Liver (tissue), 9 donors: ENCODE results near the gene ENOX1. TPM values are rescaled to one million over a fixed set of nuclear protein-coding genes. Genes with fewer than 3 reads are reported as not detected.

Experiments used
- DNase-seq: peaks from one replicate; pipeline ENCODE4 v3.0.0-alpha.2; 2017; ENCODE audit warnings: low spot score
- H3K27ac ChIP-seq, 2 donors: one replicate each; pipeline ENCODE4 v1.7.0; 2013; ENCODE audit warnings: inconsistent platforms in 2 of 2, low read length in 2 of 2, control low read depth in 1 of 2, low read depth in 1 of 2, mild to moderate bottlenecking in 1 of 2
- H3K27me3 ChIP-seq, 4 donors: one replicate each; pipeline versions ENCODE4 v1.6.1 to v1.7.0; 2013; ENCODE audit warnings: low read length in 3 of 4, inconsistent platforms in 1 of 4, mild to moderate bottlenecking in 1 of 4, moderate library complexity in 1 of 4; ENCODE audit not compliant: control insufficient read depth in 4 of 4, insufficient read depth in 4 of 4
- H3K36me3 ChIP-seq, 4 donors: one replicate each; pipeline versions ENCODE4 v1.6.1 to v1.7.0; 2013; ENCODE audit warnings: low read length in 3 of 4, mild to moderate bottlenecking in 3 of 4, low read depth in 1 of 4, moderate library complexity in 1 of 4; ENCODE audit not compliant: control insufficient read depth in 4 of 4, insufficient read depth in 3 of 4
- H3K4me1 ChIP-seq, 4 donors: one replicate each; pipeline versions ENCODE4 v1.6.1 to v1.7.0; 2013; ENCODE audit warnings: low read length in 3 of 4, mild to moderate bottlenecking in 3 of 4, moderate library complexity in 1 of 4; ENCODE audit not compliant: control insufficient read depth in 4 of 4, insufficient read depth in 4 of 4
- H3K4me3 ChIP-seq, 3 donors: one replicate each; pipeline versions ENCODE4 v1.6.1 to v1.7.0; 2013; ENCODE audit warnings: low read length in 3 of 3, control low read depth in 1 of 3, low read depth in 1 of 3, mild to moderate bottlenecking in 1 of 3
- H3K9ac ChIP-seq, 2 donors: one replicate each; pipeline ENCODE4 v1.7.0; 2013; ENCODE audit warnings: low read length in 2 of 2, mild to moderate bottlenecking in 2 of 2, moderate library complexity in 2 of 2, control low read depth in 1 of 2, low read depth in 1 of 2
- H3K9me3 ChIP-seq, 4 donors: one replicate each; pipeline versions ENCODE4 v1.6.1 to v1.7.0; 2013; ENCODE audit warnings: low read length in 3 of 4; ENCODE audit not compliant: control insufficient read depth in 4 of 4
- EGR1 ChIP-seq, 2 donors: IDR thresholded peaks; 2 replicates each; pipeline ENCODE4 v1.6.1; 2016 to 2018; ENCODE audit warnings: antibody characterized with exemption in 2 of 2, low read depth in 2 of 2
- FOXA1 ChIP-seq: IDR thresholded peaks from 2 replicates; pipeline ENCODE4 v1.6.1; 2016; ENCODE audit warnings: antibody characterized with exemption
- FOXA2 ChIP-seq: IDR thresholded peaks from 2 replicates; pipeline ENCODE4 v1.6.1; 2016; ENCODE audit warnings: antibody characterized with exemption
- GABPA ChIP-seq, 2 donors: IDR thresholded peaks in 1 of 2; conservative IDR thresholded peaks in 1 of 2; 2 replicates each; pipeline ENCODE4 v1.6.1; 2016; ENCODE audit warnings: antibody characterized with exemption in 2 of 2, mild to moderate bottlenecking in 1 of 2, moderate library complexity in 1 of 2
- HNF4A ChIP-seq, 2 donors: conservative IDR thresholded peaks; 2 replicates each; pipeline ENCODE4 v1.6.1; 2016; ENCODE audit warnings: antibody characterized with exemption in 2 of 2, mild to moderate bottlenecking in 2 of 2
- HNF4G ChIP-seq: IDR thresholded peaks from 2 replicates; pipeline ENCODE4 v1.6.1; 2016; ENCODE audit warnings: antibody characterized with exemption
- JUND ChIP-seq, 2 donors: IDR thresholded peaks; 2 replicates each; pipeline ENCODE4 v1.6.1; 2016; ENCODE audit warnings: antibody characterized with exemption in 2 of 2
- NR2F2 ChIP-seq: IDR thresholded peaks from 2 replicates; pipeline ENCODE4 v1.6.1; 2016; ENCODE audit warnings: antibody characterized with exemption
- RXRA ChIP-seq, 2 donors: IDR thresholded peaks; 2 replicates each; pipeline ENCODE4 v1.6.1; 2017 to 2018; ENCODE audit warnings: antibody characterized with exemption in 2 of 2, mild to moderate bottlenecking in 1 of 2
- SP1 ChIP-seq: IDR thresholded peaks from 2 replicates; pipeline ENCODE4 v1.6.1; 2018; ENCODE audit warnings: antibody characterized with exemption, mild to moderate bottlenecking
- TAF1 ChIP-seq: conservative IDR thresholded peaks from 2 replicates; pipeline ENCODE4 v1.6.1; 2016; ENCODE audit warnings: antibody characterized with exemption, mild to moderate bottlenecking
- YY1 ChIP-seq: IDR thresholded peaks from 2 replicates; pipeline ENCODE4 v1.6.1; 2016; ENCODE audit warnings: antibody characterized with exemption, mild to moderate bottlenecking
- WGBS: extraction: QIAGEN DNeasy Blood & Tissue Kit; methylation state at CpG from one replicate; pipeline ENCODE4 v1.1.7; 2013; 5-methylcytosine and 5-hydroxymethylcytosine counted together
- polyA plus RNA-seq, 2 donors: library from polyadenylated mRNA; stranded (reverse) in 1 of 2; unstranded in 1 of 2; fragments of 200-250 nt in 1 of 2; fragments of >200 nt in 1 of 2; fragmentation: Nextera tagmentation in 1 of 2; extraction: Ambion mirVana in 1 of 2; gene quantifications; one replicate each; pipeline versions ENCODE4 v1.2.1 to v1.2.3, GENCODE V29; 2013 to 2015
- total RNA-seq, 2 donors: library from RNA; depleted of rRNA; stranded (reverse); fragments of >200 nt; gene quantifications; one replicate each; pipeline ENCODE4 v1.2.3, GENCODE V29; 2014
- TF ChIP-seq, protein P1 (sequence below): IDR thresholded peaks from 2 replicates; pipeline ENCODE4 v1.6.1; 2016; ENCODE audit warnings: antibody characterized with exemption, mild to moderate bottlenecking
- TF ChIP-seq, protein P2 (sequence below): IDR thresholded peaks from 2 replicates; pipeline ENCODE4 v1.6.1; 2016; ENCODE audit warnings: antibody characterized with exemption
- TF ChIP-seq, protein P3 (sequence below): IDR thresholded peaks from 2 replicates; pipeline ENCODE4 v1.6.1; 2016; ENCODE audit warnings: antibody characterized with exemption
- TF ChIP-seq, protein P4 (sequence below): IDR thresholded peaks from 2 replicates; pipeline ENCODE4 v1.6.1; 2016; ENCODE audit warnings: antibody characterized with exemption
- TF ChIP-seq, protein P5 (sequence below): fragments of 150-350 bp; IDR thresholded peaks from 2 replicates; pipeline ENCODE4 v1.5.1; 2017; ENCODE audit warnings: improper control_type of control experiment, low read depth, low read length; ENCODE audit not compliant: missing input control
- donor health status: healthy.
- donor health status: healthy.
- donor health status: healthy.
- donor health status: healthy.
- donor health status: healthy.

The ENOX1 gene
- total and polyA plus RNA-seq, 4 donors, result 0.02 to 0.33 (median 0.08) TPM; not detected in 1

DNA sequence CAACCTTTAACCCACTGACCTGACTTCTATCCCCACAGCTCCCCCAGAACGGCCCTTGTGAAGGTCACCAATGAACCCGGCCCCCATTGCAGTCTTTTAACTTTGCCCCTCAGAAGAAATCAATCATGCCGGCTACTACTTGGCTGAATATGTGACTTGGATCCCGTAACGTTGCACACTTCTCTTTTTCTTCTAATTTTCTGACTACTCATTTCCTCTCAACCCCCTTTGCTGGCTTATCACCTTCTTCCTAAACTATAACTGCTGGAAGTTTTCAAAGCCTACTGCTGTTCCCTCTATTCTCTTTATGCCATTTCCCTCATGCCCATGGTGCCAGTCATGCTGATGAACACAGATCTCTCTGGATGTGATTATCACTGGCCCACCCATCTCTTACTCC, 395.7 kb downstream of the ENOX1 start:
- no peak overlapping the region for H3K9ac ChIP-seq
- TF ChIP-seq FOXA1, result no peak
- H3K4me3 ChIP-seq, result no peak overlapping the region
- no peaks in the 10 kb centered on the region for H3K9me3 ChIP-seq
- no peaks in the 10 kb centered on the region for H3K36me3 ChIP-seq
- 44% methylated on average over 5 of the region's 5 CpGs for WGBS
- DNase-seq, result no peak
- no peaks in the 10 kb centered on the region for H3K27me3 ChIP-seq
- no peak overlapping the region for H3K27ac ChIP-seq
- H3K4me1 ChIP-seq, result peaks cover 0 to 15% (median 5%) of the 10 kb centered on the region in 4 donors

DNA sequence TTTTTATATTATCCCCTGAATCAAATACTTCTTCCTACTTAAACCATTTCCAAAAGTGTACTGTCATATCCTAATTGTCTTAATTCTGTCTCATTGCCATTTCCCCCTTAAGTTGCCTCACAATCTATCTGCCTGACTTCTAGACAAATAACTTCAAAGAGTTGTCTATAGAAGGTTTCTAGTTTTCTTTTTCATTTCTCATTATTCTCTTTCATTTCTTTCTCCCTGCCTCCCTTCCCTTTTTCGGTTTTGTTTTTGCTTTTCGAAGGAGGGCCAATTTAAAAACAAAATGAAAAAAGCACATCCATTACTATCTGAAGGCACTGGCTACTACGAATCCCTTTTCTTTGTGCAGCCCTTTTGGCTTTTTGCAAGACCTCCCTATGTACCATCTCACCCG, 396.2 kb downstream of the ENOX1 start:
- H3K9ac ChIP-seq, result no peak overlapping the region
- H3K9me3 ChIP-seq, result no peaks in the 10 kb centered on the region
- WGBS, result 84% methylated on average over 4 of the region's 4 CpGs
- no peak overlapping the region for H3K27ac ChIP-seq
- peaks cover 0 to 15% (median 5%) of the 10 kb centered on the region in 4 donors for H3K4me1 ChIP-seq
- H3K27me3 ChIP-seq, result no peaks in the 10 kb centered on the region
- no peak for DNase-seq
- H3K36me3 ChIP-seq, result no peaks in the 10 kb centered on the region
- no peak overlapping the region for H3K4me3 ChIP-seq
- TF ChIP-seq JUND (IDR thresholded peaks at IDR 0.05) (no peak), RXRA (IDR thresholded peaks at IDR 0.05) (no peak), HNF4A (conservative IDR thresholded peaks at IDR 0.05) (no peak), YY1 (no peak), NR2F2 (no peak), HNF4G (no peak), TAF1 (no peak), SP1 (no peak)
- TF ChIP-seq, protein P1, sequence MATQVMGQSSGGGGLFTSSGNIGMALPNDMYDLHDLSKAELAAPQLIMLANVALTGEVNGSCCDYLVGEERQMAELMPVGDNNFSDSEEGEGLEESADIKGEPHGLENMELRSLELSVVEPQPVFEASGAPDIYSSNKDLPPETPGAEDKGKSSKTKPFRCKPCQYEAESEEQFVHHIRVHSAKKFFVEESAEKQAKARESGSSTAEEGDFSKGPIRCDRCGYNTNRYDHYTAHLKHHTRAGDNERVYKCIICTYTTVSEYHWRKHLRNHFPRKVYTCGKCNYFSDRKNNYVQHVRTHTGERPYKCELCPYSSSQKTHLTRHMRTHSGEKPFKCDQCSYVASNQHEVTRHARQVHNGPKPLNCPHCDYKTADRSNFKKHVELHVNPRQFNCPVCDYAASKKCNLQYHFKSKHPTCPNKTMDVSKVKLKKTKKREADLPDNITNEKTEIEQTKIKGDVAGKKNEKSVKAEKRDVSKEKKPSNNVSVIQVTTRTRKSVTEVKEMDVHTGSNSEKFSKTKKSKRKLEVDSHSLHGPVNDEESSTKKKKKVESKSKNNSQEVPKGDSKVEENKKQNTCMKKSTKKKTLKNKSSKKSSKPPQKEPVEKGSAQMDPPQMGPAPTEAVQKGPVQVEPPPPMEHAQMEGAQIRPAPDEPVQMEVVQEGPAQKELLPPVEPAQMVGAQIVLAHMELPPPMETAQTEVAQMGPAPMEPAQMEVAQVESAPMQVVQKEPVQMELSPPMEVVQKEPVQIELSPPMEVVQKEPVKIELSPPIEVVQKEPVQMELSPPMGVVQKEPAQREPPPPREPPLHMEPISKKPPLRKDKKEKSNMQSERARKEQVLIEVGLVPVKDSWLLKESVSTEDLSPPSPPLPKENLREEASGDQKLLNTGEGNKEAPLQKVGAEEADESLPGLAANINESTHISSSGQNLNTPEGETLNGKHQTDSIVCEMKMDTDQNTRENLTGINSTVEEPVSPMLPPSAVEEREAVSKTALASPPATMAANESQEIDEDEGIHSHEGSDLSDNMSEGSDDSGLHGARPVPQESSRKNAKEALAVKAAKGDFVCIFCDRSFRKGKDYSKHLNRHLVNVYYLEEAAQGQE, result no peak
- TF ChIP-seq, protein P2, sequence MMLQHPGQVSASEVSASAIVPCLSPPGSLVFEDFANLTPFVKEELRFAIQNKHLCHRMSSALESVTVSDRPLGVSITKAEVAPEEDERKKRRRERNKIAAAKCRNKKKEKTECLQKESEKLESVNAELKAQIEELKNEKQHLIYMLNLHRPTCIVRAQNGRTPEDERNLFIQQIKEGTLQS, result no peak
- TF ChIP-seq, protein P3, sequence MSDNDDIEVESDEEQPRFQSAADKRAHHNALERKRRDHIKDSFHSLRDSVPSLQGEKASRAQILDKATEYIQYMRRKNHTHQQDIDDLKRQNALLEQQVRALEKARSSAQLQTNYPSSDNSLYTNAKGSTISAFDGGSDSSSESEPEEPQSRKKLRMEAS, result no peak

DNA sequence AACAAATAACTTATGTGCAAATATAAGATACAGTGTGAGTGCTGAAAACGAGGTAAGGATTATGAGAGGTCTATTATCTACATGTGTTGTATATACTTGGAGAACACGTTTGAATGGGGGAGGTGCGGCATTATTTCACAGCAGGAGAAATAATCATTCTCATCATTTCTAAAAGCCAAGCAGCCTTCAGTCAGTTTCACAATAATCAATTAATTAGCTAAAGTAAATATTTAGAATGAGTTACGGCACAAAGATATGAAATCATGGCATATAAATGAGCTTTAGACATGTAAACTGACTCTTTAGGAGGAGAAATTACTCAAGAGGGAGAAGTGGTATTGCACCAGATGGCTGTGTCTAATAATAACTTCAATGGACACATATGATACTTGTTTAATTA, 396.8 kb downstream of the ENOX1 start:
- no peak overlapping the region for H3K27ac ChIP-seq
- 56% methylated on average over 4 of the region's 4 CpGs for WGBS

More for the DNA sequence above, 396.8 kb downstream of the ENOX1 start:
- Histone ChIP-seq H3K4me1 (peaks cover 0 to 15% (median 5%) of the 10 kb centered on the region in 4 donors), H3K27me3 (no peaks in the 10 kb centered on the region), H3K9me3 (no peaks in the 10 kb centered on the region), H3K36me3 (no peaks in the 10 kb centered on the region), H3K4me3 (no peak overlapping the region), H3K9ac (no peak overlapping the region)
- no peak for DNase-seq
- TF ChIP-seq EGR1 (IDR thresholded peaks at IDR 0.05; ENCODE audit: low read depth in 2 of 2) (no peak), SP1 (no peak), TAF1 (no peak), RXRA (IDR thresholded peaks at IDR 0.05) (no peak), FOXA2 (no peak), YY1 (no peak), GABPA (IDR thresholded peaks at IDR 0.05 in 1 of 2, conservative IDR thresholded peaks at IDR 0.05 in 1 of 2) (no peak), HNF4G (no peak), HNF4A (conservative IDR thresholded peaks at IDR 0.05) (no peak), JUND (IDR thresholded peaks at IDR 0.05) (no peak), NR2F2 (no peak)
- TF ChIP-seq, protein P4, sequence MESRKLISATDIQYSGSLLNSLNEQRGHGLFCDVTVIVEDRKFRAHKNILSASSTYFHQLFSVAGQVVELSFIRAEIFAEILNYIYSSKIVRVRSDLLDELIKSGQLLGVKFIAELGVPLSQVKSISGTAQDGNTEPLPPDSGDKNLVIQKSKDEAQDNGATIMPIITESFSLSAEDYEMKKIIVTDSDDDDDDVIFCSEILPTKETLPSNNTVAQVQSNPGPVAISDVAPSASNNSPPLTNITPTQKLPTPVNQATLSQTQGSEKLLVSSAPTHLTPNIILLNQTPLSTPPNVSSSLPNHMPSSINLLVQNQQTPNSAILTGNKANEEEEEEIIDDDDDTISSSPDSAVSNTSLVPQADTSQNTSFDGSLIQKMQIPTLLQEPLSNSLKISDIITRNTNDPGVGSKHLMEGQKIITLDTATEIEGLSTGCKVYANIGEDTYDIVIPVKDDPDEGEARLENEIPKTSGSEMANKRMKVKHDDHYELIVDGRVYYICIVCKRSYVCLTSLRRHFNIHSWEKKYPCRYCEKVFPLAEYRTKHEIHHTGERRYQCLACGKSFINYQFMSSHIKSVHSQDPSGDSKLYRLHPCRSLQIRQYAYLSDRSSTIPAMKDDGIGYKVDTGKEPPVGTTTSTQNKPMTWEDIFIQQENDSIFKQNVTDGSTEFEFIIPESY, result no peak
- TF ChIP-seq, protein P5, sequence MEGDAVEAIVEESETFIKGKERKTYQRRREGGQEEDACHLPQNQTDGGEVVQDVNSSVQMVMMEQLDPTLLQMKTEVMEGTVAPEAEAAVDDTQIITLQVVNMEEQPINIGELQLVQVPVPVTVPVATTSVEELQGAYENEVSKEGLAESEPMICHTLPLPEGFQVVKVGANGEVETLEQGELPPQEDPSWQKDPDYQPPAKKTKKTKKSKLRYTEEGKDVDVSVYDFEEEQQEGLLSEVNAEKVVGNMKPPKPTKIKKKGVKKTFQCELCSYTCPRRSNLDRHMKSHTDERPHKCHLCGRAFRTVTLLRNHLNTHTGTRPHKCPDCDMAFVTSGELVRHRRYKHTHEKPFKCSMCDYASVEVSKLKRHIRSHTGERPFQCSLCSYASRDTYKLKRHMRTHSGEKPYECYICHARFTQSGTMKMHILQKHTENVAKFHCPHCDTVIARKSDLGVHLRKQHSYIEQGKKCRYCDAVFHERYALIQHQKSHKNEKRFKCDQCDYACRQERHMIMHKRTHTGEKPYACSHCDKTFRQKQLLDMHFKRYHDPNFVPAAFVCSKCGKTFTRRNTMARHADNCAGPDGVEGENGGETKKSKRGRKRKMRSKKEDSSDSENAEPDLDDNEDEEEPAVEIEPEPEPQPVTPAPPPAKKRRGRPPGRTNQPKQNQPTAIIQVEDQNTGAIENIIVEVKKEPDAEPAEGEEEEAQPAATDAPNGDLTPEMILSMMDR, result no peak
- TF ChIP-seq, protein P3, result no peak
